ENCODE results near the gene OR10H4.

GRCh38 chr19:15976836-15977689, 28.3 kb downstream of the OR10H4 start:
- TF ChIP-seq TCF4 (CRISPR knock-in tag; IDR thresholded peaks at IDR 0.05; ENCODE audit: borderline replicate concordance) (no peak), TOX (CRISPR knock-in tag; IDR thresholded peaks at IDR 0.05; ENCODE audit: borderline replicate concordance) (no peak)
